ENCODE measurements around the gene ZSWIM5. TPM values are rescaled to one million over a fixed set of nuclear protein-coding genes. Genes with fewer than 3 reads are reported as not detected.

Gene ZSWIM5
- total RNA-seq, 1 experiment from 2014 or later = 2.2 TPM

- TF ChIP-seq STAT6 (CRISPR knock-in tag; conservative IDR thresholded peaks at IDR 0.05; ENCODE audit: low read depth) (no peak), ZNF532 (CRISPR knock-in tag; IDR thresholded peaks at IDR 0.05; ENCODE audit: borderline replicate concordance) (no peak), TEAD1 (CRISPR knock-in tag; IDR thresholded peaks at IDR 0.05) (no peak), ZNF263 (CRISPR knock-in tag; IDR thresholded peaks at IDR 0.05; ENCODE audit: low read depth) (no peak), TCF7 (CRISPR knock-in tag; IDR thresholded peaks at IDR 0.05; ENCODE audit: low read depth) (no peak)
- TF ChIP-seq, protein P1, sequence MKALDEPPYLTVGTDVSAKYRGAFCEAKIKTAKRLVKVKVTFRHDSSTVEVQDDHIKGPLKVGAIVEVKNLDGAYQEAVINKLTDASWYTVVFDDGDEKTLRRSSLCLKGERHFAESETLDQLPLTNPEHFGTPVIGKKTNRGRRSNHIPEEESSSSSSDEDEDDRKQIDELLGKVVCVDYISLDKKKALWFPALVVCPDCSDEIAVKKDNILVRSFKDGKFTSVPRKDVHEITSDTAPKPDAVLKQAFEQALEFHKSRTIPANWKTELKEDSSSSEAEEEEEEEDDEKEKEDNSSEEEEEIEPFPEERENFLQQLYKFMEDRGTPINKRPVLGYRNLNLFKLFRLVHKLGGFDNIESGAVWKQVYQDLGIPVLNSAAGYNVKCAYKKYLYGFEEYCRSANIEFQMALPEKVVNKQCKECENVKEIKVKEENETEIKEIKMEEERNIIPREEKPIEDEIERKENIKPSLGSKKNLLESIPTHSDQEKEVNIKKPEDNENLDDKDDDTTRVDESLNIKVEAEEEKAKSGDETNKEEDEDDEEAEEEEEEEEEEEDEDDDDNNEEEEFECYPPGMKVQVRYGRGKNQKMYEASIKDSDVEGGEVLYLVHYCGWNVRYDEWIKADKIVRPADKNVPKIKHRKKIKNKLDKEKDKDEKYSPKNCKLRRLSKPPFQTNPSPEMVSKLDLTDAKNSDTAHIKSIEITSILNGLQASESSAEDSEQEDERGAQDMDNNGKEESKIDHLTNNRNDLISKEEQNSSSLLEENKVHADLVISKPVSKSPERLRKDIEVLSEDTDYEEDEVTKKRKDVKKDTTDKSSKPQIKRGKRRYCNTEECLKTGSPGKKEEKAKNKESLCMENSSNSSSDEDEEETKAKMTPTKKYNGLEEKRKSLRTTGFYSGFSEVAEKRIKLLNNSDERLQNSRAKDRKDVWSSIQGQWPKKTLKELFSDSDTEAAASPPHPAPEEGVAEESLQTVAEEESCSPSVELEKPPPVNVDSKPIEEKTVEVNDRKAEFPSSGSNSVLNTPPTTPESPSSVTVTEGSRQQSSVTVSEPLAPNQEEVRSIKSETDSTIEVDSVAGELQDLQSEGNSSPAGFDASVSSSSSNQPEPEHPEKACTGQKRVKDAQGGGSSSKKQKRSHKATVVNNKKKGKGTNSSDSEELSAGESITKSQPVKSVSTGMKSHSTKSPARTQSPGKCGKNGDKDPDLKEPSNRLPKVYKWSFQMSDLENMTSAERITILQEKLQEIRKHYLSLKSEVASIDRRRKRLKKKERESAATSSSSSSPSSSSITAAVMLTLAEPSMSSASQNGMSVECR (CRISPR knock-in tag; IDR thresholded peaks at IDR 0.05; ENCODE audit: borderline replicate concordance) = no peak
These were observed 180.0 kb downstream of the ZSWIM5 start (continued) for GRCh38 chr1:45026446-45026845.

DNA sequence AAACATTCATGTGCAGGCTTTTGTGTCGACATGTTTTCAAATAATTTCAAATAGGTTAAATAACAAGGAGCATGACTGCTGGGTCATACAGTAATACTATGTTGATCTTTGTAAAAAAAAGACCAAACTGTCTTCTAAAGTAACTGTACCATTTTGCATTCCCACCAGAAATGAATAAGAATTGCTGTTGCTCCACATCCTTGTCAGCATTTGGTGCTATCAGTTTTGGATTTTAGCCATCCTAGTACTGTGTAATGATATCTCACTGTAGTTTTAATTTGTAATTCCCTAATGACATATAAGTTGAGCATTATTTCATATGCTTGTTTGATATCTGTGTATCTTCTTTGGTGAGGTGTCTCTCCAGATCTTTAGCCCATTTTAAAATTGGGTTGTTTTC lies 182.7 kb downstream of the ZSWIM5 start:
- Mint-ChIP-seq H3K27me3 (ENCODE audit: low read depth) (no peaks in the 10 kb centered on the region; the same call in 1 of the 2 replicates), H3K36me3 (no peaks in the 10 kb centered on the region), H3K4me3 (no peak overlapping the region), H3K4me1 (no peaks in the 10 kb centered on the region), H3K9me3 (peaks cover 13% of the 10 kb centered on the region; the same call in 1 of the 2 replicates), H3K27ac (no peak overlapping the region)
- ChIA-PET POLR2A (no interaction called here), CTCF (no interaction called here)
- DNase-seq (ENCODE audit: low spot score) (no peak), ATAC-seq (no peak)
- TF ChIP-seq E2F1 (CRISPR knock-in tag; IDR thresholded peaks at IDR 0.05) (no peak), FOXK1 (CRISPR knock-in tag; IDR thresholded peaks at IDR 0.05) (no peak), ZNF423 (CRISPR knock-in tag; IDR thresholded peaks at IDR 0.05) (no peak), NR2C2 (CRISPR knock-in tag; IDR thresholded peaks at IDR 0.05) (no peak), ZNF232 (CRISPR knock-in tag; IDR thresholded peaks at IDR 0.05) (no peak), FOXP4 (CRISPR knock-in tag; IDR thresholded peaks at IDR 0.05) (no peak), JUN (CRISPR knock-in tag; IDR thresholded peaks at IDR 0.05) (no peak), MXD4 (CRISPR knock-in tag; IDR thresholded peaks at IDR 0.05; ENCODE audit: borderline replicate concordance) (no peak), SMAD3 (CRISPR knock-in tag; IDR thresholded peaks at IDR 0.05; ENCODE audit: borderline replicate concordance) (no peak)
- TF ChIP-seq, protein P2, sequence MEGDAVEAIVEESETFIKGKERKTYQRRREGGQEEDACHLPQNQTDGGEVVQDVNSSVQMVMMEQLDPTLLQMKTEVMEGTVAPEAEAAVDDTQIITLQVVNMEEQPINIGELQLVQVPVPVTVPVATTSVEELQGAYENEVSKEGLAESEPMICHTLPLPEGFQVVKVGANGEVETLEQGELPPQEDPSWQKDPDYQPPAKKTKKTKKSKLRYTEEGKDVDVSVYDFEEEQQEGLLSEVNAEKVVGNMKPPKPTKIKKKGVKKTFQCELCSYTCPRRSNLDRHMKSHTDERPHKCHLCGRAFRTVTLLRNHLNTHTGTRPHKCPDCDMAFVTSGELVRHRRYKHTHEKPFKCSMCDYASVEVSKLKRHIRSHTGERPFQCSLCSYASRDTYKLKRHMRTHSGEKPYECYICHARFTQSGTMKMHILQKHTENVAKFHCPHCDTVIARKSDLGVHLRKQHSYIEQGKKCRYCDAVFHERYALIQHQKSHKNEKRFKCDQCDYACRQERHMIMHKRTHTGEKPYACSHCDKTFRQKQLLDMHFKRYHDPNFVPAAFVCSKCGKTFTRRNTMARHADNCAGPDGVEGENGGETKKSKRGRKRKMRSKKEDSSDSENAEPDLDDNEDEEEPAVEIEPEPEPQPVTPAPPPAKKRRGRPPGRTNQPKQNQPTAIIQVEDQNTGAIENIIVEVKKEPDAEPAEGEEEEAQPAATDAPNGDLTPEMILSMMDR (IDR thresholded peaks at IDR 0.05) = no peak
- TF ChIP-seq, protein P3, sequence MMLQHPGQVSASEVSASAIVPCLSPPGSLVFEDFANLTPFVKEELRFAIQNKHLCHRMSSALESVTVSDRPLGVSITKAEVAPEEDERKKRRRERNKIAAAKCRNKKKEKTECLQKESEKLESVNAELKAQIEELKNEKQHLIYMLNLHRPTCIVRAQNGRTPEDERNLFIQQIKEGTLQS (CRISPR knock-in tag; conservative IDR thresholded peaks at IDR 0.05) = no peak

Data from WTC11 (cell line).